ENCODE data around the gene HS3ST2.

The HS3ST2 gene

GRCh38 chr16:22786284-22786683 is 27.7 kb upstream of the HS3ST2 start:
- Histone ChIP-seq H3K27ac (ENCODE audit: low read depth, low read length) (no peak overlapping the region), H3K27me3 (ENCODE audit: control insufficient read depth, insufficient read depth, low read length) (no peaks in the 10 kb centered on the region), H3K4me1 (ENCODE audit: control insufficient read depth, insufficient read depth, low read length) (peaks cover 12% of the 10 kb centered on the region; the same call in 1 of the 2 replicates), H3K36me3 (ENCODE audit: control insufficient read depth, insufficient read depth, low read length) (no peaks in the 10 kb centered on the region), H3K9me3 (ENCODE audit: control insufficient read depth, insufficient read depth, low read length) (no peaks in the 10 kb centered on the region), H3K9ac (ENCODE audit: low read depth, low read length) (no peak overlapping the region), H3K4me3 (ENCODE audit: low read depth, low read length) (no peak overlapping the region)

- no peaks in the 10 kb centered on the region for H3K27me3 ChIP-seq (ENCODE audit: control insufficient read depth, insufficient read depth, low read length)
- no peak overlapping the region for H3K9ac ChIP-seq (ENCODE audit: low read depth, low read length)
- no peaks in the 10 kb centered on the region for H3K9me3 ChIP-seq (ENCODE audit: control insufficient read depth, insufficient read depth, low read length)
- no peak overlapping the region for H3K4me3 ChIP-seq (ENCODE audit: low read depth, low read length)
- peaks cover 12% of the 10 kb centered on the region; the same call in 1 of the 2 replicates for H3K4me1 ChIP-seq (ENCODE audit: control insufficient read depth, insufficient read depth, low read length)
- H3K36me3 ChIP-seq (ENCODE audit: control insufficient read depth, insufficient read depth, low read length), result no peaks in the 10 kb centered on the region
- no peak overlapping the region for H3K27ac ChIP-seq (ENCODE audit: low read depth, low read length)
These were observed 27.3 kb upstream of the HS3ST2 start for GRCh38 chr16:22786691-22787090.

DNA sequence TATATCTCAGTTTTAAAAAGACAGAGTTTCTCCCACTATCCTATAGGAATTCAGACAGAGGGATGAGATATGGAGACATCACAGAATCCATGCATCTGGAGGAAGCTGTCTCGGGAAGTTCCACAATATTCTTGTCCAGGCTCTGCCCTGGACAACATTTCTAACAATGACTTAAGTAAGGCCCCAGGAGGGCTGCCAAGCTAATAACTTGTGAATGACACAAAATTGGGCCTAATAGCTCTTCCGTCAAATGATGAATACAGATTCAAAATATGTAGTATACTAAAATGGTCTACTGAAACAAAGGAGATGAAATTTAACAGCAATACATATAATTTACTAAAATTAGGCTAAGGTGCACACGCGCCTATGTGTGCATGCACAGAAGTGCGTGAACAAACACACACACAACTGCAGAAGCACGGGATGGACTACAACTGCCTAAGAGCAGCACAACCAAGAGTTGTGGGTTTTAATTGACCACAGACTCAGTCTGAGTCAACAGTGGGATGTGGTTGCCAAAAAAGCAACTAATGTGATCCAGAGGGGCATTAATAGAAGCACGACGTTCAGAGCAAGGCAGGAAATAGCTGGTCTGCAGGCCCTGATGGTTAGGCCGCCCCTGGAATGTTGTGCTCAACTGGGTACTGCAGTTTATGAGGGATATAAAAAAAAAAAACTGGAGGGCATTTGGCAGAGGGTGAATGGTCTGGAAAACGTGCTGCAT is 26.3 kb upstream of the HS3ST2 start:
- H3K4me1 ChIP-seq (ENCODE audit: control insufficient read depth, insufficient read depth, low read length), result peaks cover 3% of the 10 kb centered on the region; the same call in 1 of the 2 replicates
- no peak overlapping the region for H3K27ac ChIP-seq (ENCODE audit: low read depth, low read length)
- H3K9ac ChIP-seq (ENCODE audit: low read depth, low read length), result no peak overlapping the region
- no peak overlapping the region for H3K4me3 ChIP-seq (ENCODE audit: low read depth, low read length)
- no peaks in the 10 kb centered on the region for H3K9me3 ChIP-seq (ENCODE audit: control insufficient read depth, insufficient read depth, low read length)
- H3K36me3 ChIP-seq (ENCODE audit: control insufficient read depth, insufficient read depth, low read length), result no peaks in the 10 kb centered on the region
- H3K27me3 ChIP-seq (ENCODE audit: control insufficient read depth, insufficient read depth, low read length), result no peaks in the 10 kb centered on the region

DNA sequence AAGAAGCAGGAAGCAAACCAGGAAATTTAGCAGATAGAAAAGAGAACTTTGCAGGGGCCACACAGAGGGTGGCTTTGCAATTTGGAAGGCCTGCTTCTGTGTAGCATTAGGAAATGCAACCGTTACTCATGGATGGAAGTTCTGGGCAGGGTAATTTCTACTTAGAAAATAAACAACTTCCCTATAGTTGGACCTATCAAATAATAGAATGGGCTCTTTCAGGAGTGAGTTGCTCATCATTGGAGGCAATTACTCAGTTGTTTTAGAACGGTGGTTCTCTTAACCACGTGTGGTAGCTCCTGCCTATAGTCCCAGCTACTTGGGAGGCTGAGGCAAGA is 25.8 kb upstream of the HS3ST2 start:
- H3K27ac ChIP-seq (ENCODE audit: low read depth, low read length), result no peak overlapping the region
- no peaks in the 10 kb centered on the region for H3K36me3 ChIP-seq (ENCODE audit: control insufficient read depth, insufficient read depth, low read length)
- no peaks in the 10 kb centered on the region for H3K27me3 ChIP-seq (ENCODE audit: control insufficient read depth, insufficient read depth, low read length)
- no peak overlapping the region for H3K4me3 ChIP-seq (ENCODE audit: low read depth, low read length)
- H3K9me3 ChIP-seq (ENCODE audit: control insufficient read depth, insufficient read depth, low read length), result no peaks in the 10 kb centered on the region
- no peak overlapping the region for H3K9ac ChIP-seq (ENCODE audit: low read depth, low read length)
- H3K4me1 ChIP-seq (ENCODE audit: control insufficient read depth, insufficient read depth, low read length), result no peaks in the 10 kb centered on the region

DNA sequence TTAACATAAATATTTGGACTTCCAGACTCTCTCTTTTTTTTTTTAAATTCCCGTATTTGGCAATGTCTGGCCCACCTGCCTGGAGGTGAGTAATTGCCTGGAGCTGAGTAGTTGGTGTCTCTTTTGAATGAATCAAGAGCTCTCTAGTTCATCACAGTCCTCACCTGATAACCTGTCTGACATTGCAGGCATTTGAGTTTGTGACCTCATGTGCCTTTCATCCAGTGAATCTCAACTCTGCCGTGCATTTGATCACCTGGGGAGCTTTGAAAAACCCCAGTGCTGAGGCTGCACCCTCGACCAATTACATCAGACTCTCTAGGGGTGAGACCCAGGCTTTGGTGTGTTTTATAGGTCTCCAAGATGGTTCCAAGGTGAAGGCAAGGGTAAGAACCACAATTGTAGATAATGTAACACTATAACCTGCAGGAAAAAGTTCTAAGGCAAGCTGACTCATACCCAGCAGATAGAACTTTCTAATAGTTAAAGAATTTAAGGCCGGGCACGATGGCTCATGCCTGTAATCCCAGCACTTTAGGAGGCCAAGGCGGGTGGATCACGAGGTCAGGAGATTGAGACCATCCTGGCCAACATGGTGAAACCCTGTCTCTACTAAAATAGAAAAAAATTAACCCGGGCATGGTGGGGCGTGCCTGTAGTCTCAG is 24.5 kb upstream of the HS3ST2 start:
- Histone ChIP-seq H3K9ac (ENCODE audit: low read depth, low read length) (no peak overlapping the region), H3K4me3 (ENCODE audit: low read depth, low read length) (no peak overlapping the region), H3K27ac (ENCODE audit: low read depth, low read length) (no peak overlapping the region), H3K9me3 (ENCODE audit: control insufficient read depth, insufficient read depth, low read length) (no peaks in the 10 kb centered on the region), H3K27me3 (ENCODE audit: control insufficient read depth, insufficient read depth, low read length) (no peaks in the 10 kb centered on the region), H3K36me3 (ENCODE audit: control insufficient read depth, insufficient read depth, low read length) (no peaks in the 10 kb centered on the region), H3K4me1 (ENCODE audit: control insufficient read depth, insufficient read depth, low read length) (no peaks in the 10 kb centered on the region)

DNA sequence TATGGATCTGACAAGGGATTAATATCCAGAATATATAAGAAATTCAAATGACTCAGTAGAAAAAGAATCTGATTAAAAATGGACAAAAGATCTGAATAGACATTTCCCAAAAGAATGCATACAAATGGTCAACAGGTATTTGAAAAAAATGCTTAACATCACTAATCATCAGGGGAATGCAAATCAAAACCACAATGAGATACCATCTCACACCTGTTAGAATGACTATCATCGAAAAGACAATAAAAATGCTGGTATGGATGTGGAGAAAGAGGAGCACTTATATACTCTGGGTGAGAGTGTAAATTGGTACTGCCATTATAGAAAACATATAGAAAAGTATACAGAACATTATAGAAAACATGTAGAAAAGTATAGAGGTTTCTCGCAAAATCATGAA is 16.4 kb upstream of the HS3ST2 start:
- no peaks in the 10 kb centered on the region for H3K27me3 ChIP-seq (ENCODE audit: control insufficient read depth, insufficient read depth, low read length)
- no peak overlapping the region for H3K4me3 ChIP-seq (ENCODE audit: low read depth, low read length)
- no peaks in the 10 kb centered on the region for H3K36me3 ChIP-seq (ENCODE audit: control insufficient read depth, insufficient read depth, low read length)
- no peak overlapping the region for H3K9ac ChIP-seq (ENCODE audit: low read depth, low read length)
- no peaks in the 10 kb centered on the region for H3K4me1 ChIP-seq (ENCODE audit: control insufficient read depth, insufficient read depth, low read length)
- no peaks in the 10 kb centered on the region for H3K9me3 ChIP-seq (ENCODE audit: control insufficient read depth, insufficient read depth, low read length)
- H3K27ac ChIP-seq (ENCODE audit: low read depth, low read length), result no peak overlapping the region

DNA sequence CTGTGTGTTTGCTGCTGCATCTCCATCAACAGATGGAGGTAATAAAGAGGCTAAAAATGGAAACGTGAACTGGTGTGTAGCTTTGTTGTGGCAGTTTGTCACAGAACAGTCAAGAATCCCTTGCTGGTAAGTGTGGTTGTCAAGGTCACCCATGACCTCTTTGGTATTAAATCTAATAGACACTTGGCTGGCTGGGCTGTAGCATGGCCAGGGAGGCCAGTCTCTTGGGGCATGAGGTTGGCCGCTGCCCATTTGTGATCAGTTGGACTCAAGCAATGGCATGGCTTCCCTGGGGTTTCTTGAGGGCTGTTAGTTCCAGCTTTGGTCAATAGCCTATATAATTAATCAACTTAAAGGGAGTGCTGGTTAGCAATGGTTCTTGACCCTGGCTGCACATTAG is 14.8 kb upstream of the HS3ST2 start:
- H3K36me3 ChIP-seq (ENCODE audit: control insufficient read depth, insufficient read depth, low read length), result no peaks in the 10 kb centered on the region
- H3K4me3 ChIP-seq (ENCODE audit: low read depth, low read length), result no peak overlapping the region
- H3K27me3 ChIP-seq (ENCODE audit: control insufficient read depth, insufficient read depth, low read length), result no peaks in the 10 kb centered on the region
- H3K4me1 ChIP-seq (ENCODE audit: control insufficient read depth, insufficient read depth, low read length), result no peaks in the 10 kb centered on the region
- no peak overlapping the region for H3K9ac ChIP-seq (ENCODE audit: low read depth, low read length)
- no peak overlapping the region for H3K27ac ChIP-seq (ENCODE audit: low read depth, low read length)
- no peaks in the 10 kb centered on the region for H3K9me3 ChIP-seq (ENCODE audit: control insufficient read depth, insufficient read depth, low read length)

DNA sequence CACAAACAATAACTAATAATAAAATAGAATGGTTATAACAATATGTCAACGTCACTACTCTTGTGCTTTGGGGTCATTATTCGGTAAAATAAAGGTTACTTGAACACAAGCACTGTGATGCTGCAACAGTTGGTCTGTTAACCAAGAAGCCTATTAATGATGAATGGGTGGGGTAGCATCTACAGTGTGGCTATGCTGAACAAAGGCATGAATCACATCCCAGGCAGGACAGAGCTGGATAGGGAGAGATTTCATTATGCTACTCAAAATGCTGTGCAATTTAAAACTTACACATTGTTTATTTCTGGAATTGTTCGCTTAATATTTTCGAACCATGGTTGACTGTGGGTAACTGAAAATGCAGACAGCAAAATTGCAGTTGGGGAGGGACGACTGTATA is 9.1 kb upstream of the HS3ST2 start:
- Histone ChIP-seq H3K36me3 (ENCODE audit: control insufficient read depth, insufficient read depth, low read length) (no peaks in the 10 kb centered on the region), H3K27ac (ENCODE audit: low read depth, low read length) (no peak overlapping the region), H3K9me3 (ENCODE audit: control insufficient read depth, insufficient read depth, low read length) (no peaks in the 10 kb centered on the region), H3K27me3 (ENCODE audit: control insufficient read depth, insufficient read depth, low read length) (no peaks in the 10 kb centered on the region), H3K9ac (ENCODE audit: low read depth, low read length) (no peak overlapping the region), H3K4me3 (ENCODE audit: low read depth, low read length) (no peak overlapping the region), H3K4me1 (ENCODE audit: control insufficient read depth, insufficient read depth, low read length) (no peaks in the 10 kb centered on the region)

DNA sequence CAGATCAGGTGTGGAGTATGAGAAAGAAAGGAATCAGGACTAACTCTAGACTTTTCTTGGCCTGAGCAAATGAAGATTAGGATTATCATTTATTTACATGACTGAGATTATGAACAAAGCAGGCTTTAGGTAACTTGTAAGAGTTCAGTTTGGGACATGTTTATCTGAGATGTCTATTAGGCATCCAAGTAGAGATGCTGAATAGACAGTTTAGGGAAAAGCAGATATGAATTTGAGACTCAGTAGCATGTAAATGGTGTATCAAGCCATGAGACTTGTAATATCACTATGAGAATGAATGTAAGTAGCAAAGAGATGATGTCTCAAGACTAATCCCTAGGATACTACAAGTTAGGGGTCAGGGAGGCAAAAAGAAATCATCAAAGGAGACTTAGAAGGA is 8.6 kb upstream of the HS3ST2 start:
- no peaks in the 10 kb centered on the region for H3K36me3 ChIP-seq (ENCODE audit: control insufficient read depth, insufficient read depth, low read length)
- no peak overlapping the region for H3K4me3 ChIP-seq (ENCODE audit: low read depth, low read length)
- H3K27ac ChIP-seq (ENCODE audit: low read depth, low read length), result no peak overlapping the region
- no peak overlapping the region for H3K9ac ChIP-seq (ENCODE audit: low read depth, low read length)
- no peaks in the 10 kb centered on the region for H3K9me3 ChIP-seq (ENCODE audit: control insufficient read depth, insufficient read depth, low read length)
- no peaks in the 10 kb centered on the region for H3K27me3 ChIP-seq (ENCODE audit: control insufficient read depth, insufficient read depth, low read length)
- H3K4me1 ChIP-seq (ENCODE audit: control insufficient read depth, insufficient read depth, low read length), result no peaks in the 10 kb centered on the region

DNA sequence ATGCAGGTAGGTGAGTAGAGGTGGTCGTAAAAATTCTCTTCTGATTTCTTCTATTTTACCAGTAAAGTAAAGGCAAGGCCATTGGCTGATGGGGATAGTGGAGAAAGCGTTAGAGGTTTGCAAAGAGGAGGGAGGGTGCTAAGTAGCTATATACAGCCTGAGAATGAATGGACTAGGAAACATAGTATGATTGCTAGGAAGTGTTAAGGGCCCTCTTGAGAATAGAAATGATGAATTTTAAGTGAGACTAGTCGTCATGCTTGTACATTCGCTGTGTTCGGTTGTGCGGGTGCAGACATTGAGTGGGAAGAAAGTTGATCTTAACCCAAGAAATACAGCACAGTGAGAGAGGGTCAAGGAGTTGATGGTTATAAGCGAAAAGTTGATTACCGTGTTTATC is 7.2 kb upstream of the HS3ST2 start:
- Histone ChIP-seq H3K27me3 (ENCODE audit: control insufficient read depth, insufficient read depth, low read length) (no peaks in the 10 kb centered on the region), H3K9ac (ENCODE audit: low read depth, low read length) (no peak overlapping the region), H3K4me3 (ENCODE audit: low read depth, low read length) (no peak overlapping the region), H3K4me1 (ENCODE audit: control insufficient read depth, insufficient read depth, low read length) (no peaks in the 10 kb centered on the region), H3K9me3 (ENCODE audit: control insufficient read depth, insufficient read depth, low read length) (no peaks in the 10 kb centered on the region), H3K36me3 (ENCODE audit: control insufficient read depth, insufficient read depth, low read length) (no peaks in the 10 kb centered on the region), H3K27ac (ENCODE audit: low read depth, low read length) (no peak overlapping the region)

DNA sequence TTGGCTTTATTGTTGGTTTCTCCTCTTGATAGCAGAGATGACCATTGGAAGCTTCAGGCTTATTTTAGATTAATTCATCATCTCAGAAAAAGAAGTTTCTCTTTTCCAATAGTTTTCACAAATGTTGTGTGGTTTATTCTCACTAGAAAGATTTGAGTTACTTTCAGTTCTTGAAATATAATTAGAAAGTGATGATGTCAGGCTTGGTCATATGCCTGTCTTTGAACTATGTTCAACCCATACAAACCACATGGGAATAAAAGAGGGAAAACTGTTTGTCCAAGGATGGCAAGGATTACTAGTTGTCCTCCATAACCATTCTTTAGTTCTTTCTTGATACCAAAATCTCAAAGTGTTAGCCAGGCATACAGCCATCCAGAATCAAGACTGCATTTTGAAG is 3.7 kb upstream of the HS3ST2 start:
- no peak overlapping the region for H3K9ac ChIP-seq (ENCODE audit: low read depth, low read length)
- H3K4me3 ChIP-seq (ENCODE audit: low read depth, low read length), result no peak overlapping the region
- H3K4me1 ChIP-seq (ENCODE audit: control insufficient read depth, insufficient read depth, low read length), result no peaks in the 10 kb centered on the region
- no peaks in the 10 kb centered on the region for H3K9me3 ChIP-seq (ENCODE audit: control insufficient read depth, insufficient read depth, low read length)
- no peak overlapping the region for H3K27ac ChIP-seq (ENCODE audit: low read depth, low read length)
- H3K36me3 ChIP-seq (ENCODE audit: control insufficient read depth, insufficient read depth, low read length), result no peaks in the 10 kb centered on the region
- peaks cover 19% of the 10 kb centered on the region for H3K27me3 ChIP-seq (ENCODE audit: control insufficient read depth, insufficient read depth, low read length)
